NCI-H187 (cell line): Measurements from ENCODE around the gene CD52.
"Not testable (repeated sequence)": the region's sequence is repeated elsewhere in the genome, so short reads cannot be mapped to it uniquely, and the experiment has no call there.

Experiments used
- DNase-seq, 2 experiments: peaks; one replicate each; lab custom pipeline; 2025; lab: John Stamatoyannopoulos, UW

The CD52 gene

DNA sequence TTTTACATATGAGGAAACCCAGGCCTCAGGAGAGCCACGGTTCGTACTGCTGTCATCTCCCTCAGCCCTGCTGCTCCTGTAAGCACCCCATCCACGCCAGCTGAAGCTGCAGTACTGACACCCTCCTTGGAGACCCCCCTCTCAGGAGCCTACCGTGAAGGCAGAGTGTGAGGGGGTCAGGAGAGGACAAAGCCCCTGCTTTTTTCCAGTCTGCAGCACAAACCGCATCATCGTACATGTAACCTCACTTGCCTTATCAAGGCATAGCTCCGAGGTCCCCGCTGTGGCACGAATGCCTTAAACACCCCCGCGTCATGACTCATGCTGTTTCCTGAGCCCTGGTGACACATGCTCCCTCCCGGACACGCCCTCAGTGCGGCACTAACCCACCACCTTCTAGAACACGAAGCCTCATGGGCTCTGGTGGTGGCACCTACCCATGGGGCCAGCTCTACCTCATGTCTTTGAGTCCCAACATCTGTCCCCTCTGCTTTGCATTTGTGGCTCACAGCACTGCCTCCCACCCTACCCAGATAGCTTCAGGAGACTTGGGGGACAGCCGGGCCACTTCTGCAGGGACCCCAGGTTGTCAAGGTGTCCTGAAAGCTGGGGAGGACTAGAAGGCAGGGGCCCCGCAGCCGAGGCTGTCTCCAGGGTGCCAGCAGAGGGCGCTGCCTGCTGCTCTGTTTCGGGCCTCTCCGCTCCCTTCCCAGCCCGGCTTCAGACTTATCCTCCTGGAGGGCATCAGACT is 33.0 kb upstream of the CD52 start:
- DNase-seq: no peak

DNA sequence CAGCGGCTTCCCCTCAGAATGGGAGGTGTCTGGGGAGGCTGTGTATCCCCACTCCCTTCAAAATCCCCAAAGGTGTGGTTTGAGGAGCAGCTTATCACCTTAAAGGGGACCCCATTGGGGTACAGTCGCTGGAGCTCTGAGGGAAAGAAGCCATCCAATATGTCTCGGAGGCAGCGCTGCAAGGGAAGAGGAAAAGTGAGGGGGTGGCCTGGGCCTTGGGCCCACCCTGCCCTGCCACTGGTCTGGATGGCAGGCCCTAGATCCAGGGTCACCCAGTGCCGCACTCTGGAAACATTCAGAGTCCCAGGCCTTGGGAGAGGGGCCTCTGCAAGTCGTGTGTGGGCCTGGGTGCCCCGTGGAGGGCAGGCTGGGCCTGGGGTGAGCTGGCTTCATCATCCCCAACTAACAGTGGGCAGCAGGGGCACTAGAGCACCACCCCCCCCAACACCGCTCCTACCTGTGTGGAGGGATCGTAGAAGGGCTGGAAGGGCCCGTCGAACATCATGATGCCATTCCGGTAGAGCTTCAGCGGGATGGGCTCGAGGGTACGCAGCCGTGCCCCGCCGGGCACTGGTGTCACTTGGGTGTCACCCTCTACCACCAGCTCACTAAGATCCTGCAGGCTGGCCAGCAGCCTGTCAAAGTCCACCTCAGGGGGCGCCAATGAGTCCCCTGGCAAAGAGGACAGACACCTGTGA is 32.2 kb upstream of the CD52 start:
- DNase-seq: no peak

DNA sequence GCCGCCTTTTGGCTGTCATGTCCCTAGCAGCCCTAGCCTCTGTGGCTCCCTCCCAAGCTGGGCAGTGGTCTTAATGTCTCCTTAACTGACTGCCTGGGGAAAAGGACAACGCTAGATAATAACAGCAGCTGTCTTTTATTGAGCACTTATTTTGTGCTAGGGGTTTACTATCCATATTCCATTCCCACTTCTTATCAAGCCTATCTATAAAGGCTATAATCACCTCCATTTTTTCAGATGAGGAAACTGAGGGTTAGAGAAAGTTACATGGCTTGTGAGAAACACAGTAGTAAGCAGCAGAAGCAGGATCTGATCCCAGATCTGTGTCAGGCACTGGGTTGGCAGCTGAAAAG is 31.7 kb upstream of the CD52 start:
- DNase-seq: no peak

DNA sequence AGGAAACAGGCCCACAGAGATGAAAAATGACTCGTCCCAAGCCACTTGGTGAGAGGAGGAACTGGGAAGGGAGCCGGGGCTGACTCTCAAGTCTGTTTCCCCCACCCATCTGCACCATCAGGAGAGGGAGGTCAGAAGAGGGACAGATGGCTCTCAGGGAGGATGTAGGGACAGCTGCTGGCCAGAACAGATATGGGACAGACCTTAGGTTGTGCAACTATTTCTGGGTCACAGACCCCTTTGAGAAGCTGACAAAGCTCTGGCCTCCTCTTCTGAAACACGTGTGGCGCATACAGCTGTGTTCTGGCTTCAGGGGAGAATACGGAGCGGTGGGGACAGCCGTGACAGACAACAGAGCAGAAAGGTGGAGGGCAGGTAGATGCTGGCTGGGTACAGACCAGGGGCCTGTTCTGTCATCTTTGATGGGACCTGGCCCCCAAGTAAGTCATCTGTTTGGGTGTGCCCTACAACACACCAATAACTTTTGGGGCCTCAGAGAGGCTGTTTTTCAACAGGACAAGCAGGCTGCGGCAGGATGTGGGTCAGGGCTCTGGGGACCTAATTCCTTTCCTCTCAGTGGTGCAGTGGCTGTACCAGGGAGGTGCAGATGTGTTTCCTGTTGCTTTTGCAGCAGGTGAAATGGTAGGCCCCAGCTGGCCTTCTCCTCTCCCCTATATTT is 30.6 kb upstream of the CD52 start:
- no peak for DNase-seq

DNA sequence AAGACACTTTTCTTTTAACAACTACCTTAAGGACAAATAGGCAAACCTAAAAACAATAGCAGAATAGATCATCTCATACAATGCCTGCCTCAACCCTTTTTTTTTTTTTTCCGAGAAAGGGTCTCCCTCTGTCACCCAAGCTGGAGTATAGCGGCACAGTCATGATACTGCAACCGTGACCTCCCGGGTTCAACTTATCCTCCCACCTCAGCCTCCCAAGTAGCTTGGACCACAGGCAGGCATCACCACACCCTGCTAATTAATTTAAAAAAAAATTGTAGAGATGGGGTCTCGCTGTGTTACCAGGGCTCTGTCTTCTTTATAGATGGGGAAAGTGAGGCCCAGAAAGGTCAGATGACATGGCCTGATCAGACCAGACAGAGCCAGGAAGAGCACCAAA is 29.9 kb upstream of the CD52 start:
- no peak for DNase-seq

DNA sequence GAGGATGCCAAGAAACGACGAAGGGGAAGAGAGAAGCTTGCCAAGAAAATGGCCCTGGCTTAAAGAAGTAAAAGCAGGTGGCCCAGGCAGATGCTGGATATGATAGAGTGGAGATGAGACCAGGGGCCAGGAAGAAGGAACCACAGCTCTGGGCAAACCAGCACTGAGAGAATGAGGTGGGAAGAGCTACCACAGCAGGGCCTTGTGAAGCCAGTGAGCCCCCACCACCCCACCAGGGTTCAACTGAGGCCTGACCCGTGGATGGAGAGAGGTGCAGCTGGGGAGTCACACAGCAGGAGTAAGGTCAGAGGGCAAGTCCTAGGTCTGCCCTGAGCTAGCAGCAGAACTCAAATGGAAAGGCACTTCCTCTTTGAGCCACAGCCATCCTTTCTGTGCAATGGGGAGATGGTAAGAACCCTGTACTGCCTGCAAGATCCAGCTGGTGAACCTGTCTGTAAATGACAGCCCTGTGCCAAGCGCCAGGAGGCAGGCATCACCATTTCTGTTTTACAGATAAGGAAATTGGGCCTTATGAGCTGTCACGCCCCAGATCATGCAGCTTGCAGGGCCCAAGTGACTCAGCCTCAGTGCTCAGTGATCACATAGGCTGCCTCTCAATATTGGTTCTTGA is 29.3 kb upstream of the CD52 start:
- no peak for DNase-seq

DNA sequence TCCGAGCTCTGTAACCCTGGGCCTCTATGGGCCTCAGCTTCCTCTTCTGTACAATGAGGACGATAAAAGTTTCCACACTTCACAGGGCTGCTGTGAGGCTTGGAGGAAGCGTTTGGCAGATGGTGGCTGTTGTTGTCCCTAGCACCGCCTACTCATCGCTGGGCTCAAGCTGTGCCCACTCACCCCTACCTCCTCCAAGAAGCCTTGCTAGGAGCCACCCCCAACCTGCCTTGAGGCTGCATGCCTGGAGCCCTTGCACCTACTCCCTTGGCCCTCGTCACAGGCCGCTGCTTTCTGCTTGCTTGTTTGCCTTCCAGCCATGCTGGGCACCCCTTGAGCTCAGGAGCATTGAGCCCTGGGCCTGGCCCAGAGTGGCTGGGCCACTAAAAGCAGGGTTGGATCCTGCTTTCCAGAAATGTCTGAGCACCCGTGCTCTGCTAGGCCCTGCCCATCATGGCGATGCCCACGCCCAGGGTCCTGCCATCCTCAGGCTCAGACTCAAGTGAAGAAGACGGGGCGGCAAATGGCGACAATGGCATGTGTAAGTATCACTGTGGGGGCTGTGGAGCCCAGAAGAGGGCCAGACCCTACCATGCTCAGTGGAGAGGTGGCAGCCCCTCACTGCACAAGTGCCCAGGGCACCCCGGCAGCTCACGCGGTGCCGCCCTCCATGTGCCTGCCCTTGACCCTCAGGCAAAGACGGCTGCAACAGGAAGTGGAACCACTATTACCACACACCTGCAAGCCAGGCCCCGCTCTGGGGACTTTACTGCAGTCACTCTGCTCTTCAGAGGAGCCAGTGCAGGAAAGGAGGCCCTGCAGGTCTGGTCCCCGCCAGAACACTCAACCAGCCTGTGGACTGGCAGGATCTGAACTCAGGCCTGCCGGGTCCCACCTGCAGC is 28.3 kb upstream of the CD52 start:
- no peak for DNase-seq

DNA sequence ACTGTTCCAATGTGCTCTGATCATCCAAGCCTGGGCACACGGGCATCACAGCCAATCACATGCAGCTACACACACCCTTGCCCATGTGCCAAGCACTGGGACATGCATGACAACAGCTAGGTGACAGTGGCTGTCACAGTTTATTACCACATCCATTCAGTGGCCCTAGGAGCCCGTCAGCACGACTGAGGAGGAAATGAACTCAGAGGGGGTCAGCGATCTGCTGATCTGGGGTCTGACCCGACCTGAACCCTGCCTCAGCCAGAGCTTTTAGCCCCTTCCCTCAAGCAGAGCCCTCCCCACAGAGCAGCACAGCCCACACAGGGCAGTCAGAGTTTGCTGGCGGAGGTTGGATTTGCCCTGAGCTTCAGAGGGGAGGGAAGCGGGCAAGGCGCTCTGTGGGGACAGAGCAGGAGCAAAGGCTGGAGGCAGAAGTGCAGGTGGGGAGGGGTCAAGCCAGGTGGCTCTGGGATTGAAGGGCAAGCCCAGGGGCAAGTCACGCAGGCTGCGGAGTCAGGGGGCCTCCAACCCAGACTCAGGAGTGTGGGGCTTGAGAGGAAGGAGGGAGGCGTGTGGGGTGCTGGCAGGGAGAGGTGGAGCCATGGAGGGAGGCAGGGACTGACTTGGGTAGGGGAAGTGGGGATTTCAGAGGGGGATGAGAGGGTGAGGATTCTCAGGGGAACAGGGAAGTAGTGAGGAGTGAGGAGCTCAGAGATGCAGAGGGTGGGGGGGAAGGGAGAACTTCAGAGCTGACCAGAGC is 27.5 kb upstream of the CD52 start:
- DNase-seq: no peak

DNA sequence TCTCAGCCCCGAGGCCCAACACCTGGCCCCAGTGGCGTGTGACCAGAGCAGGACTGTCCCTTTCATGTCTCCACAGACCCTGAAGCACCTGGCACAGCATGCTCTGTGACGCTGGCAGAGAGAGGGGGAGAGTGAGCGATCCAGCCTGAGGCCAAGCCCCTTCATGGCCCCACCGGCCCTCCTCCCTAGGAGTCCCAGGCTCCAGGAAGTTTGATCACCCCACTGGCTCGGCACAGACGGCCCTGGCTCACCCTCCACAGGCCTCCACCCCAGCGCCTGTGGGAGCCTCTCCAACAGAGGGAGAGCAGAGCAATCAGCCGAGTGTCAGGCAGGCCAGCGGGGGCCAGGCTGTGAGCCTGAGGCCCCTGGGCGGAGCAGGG is 26.9 kb upstream of the CD52 start:
- DNase-seq: no peak

DNA sequence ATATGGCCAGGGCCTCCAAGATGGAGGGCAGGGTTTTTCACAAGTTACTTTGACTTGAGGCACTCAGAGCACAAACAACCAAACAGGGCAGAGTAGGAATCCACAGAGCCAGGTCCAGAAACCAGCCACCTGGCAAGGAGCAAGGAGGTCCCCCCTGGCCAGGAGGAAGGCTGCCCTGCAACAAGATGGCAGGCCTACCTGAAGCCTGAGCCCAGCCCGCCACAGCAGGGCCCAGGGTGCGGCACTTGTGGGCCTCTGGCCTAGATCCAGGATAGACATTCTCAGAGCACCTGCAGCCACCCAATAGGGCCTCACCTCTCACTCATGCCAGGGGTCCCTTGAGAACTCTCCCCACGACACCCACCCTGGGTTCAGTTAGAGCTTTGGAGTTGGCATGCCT is 26.3 kb upstream of the CD52 start:
- no peak for DNase-seq

DNA sequence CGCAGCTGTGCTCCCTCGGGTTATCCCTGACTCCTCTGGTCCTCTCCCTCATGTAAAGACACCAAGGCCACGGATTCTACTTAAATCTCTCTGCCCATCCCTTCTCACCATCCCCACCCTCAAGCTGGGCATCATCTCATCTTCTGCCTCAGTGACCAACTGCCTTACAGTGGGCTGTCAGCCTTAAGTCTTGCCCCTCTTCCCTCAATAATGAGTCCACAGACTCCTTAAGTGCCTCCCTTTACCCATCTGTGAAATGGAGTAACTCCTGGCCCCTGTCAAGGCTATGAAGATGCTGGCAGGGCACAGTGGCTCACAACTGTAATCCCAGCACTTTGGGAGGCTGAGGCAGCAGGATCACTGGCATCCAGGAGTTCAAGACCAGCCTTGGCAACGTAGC is 25.8 kb upstream of the CD52 start:
- DNase-seq: no peak

DNA sequence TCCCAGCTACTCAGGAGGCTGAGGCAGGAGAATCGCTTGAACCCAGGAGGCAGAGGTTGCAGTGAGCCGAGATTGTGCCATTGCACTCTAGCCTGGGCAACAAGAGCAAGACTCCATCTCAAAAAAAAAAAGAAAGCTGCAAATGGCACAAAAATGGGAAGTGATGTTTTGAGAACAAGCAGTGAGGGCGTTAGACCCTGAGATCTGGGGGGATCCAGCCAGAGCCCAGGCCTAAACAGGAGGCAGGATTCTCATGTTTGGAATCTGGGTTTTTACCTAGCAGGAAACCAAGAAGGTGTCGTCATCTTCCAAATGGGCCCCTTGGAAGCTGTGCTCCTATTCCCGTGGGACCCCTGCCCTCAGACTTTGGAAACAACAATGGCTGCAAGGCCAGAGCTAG is 25.0 kb upstream of the CD52 start:
- DNase-seq: not testable (repeated sequence)

DNA sequence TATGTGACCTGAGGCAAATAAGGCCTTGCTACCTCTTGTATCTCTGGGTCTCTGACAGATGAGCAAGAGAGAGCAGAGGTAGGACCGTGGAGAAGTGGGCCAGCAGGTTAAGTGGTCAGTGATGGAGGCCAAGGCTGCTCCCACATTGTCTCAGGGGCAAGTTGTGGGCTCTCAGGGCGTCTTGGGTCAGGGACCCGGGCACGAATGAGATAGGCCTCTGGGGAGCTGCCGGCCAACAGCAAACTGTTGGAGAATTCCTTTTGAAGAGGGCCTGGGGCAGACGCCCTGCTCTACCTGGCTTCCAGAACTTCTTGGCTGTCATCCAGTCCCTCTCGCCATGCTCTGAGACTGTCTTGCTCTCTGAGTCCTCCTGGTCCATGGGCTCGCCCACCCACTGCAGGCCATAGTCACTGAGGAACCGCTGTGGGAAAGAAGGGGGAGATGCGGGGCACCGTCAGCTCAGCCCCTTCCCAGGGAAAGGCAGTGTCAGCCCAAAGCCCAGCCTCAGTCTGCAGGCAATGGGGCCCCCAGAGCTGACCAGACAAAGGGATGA is 23.8 kb upstream of the CD52 start:
- DNase-seq: no peak

DNA sequence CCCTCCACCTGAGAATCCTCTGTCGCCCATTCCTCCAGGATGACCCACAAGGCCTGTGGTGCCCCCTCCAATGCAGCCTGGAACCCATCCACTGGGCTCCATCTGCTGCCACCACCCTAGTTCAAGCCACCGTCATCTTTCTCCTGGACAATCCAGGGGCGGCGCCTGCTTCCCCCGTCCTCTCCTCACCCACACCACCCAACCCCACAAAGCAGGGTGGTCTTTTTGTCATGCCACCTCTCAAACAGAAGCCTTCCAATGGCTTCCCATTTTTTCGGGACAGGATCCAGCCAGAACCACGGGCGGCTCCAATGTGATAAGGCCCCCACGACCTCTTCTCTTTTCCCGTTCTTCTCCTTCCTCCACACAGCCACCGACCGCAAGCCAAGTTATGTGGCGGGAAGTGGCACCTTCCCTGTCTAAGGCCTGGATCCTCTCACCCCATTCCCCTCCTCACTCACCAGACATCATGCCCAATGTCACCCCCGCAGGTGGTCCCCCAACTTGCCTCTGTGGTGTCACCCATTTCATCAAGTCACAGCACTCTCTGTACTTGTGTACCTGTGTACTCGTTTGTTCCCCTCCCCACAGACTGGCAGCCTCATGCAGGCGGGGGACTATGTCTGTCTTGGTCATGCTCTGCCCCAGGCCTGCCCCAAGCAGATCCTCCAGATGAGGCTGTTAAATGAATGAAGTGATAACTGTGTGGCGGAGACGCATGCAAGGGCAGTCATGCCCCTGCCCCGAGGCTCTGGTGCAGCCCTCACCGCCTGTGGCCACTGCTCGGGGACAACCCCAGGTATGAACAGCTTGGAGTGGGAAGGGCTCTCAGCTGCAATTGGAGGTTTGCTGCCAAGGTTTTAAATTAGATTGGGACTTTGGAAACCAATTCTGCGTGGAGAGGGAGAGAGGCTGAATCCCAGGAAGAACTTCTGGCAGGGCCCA is 22.3 kb upstream of the CD52 start:
- DNase-seq: no peak

DNA sequence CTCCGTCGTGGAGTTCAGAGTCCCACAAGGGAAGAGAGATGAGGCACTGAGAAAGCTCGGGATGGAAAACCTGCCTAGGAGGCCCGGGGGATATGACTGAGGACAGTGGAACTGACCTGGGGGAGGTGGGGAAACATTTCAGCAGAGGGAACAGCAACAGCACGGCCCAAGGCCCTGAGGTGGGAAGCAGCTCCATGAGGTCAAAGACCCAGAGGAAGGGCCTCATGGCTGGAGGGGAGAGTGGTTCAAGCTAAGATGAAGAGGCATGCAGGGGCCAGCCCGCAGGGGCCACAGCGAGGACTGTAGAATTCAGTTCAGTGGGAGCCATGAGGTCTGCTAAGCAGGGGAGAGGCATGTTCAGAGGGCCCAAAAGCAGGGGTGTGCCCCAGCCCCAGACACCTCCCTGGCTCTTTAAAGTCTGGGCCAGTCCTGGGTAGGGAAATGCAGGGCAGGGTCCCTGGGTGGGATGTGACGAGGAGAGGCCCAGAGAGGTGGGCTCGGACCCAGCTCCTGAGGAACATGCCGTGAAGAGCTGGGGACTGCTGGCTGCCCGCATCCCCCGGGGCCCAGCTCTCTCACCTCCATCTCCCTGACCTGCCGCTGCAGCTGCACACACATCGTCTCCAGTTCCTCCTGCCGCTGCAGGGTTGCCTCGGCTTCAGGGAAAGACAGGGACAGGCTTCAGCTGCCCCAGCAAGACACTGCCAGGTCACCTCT is 21.3 kb upstream of the CD52 start:
- no peak for DNase-seq

DNA sequence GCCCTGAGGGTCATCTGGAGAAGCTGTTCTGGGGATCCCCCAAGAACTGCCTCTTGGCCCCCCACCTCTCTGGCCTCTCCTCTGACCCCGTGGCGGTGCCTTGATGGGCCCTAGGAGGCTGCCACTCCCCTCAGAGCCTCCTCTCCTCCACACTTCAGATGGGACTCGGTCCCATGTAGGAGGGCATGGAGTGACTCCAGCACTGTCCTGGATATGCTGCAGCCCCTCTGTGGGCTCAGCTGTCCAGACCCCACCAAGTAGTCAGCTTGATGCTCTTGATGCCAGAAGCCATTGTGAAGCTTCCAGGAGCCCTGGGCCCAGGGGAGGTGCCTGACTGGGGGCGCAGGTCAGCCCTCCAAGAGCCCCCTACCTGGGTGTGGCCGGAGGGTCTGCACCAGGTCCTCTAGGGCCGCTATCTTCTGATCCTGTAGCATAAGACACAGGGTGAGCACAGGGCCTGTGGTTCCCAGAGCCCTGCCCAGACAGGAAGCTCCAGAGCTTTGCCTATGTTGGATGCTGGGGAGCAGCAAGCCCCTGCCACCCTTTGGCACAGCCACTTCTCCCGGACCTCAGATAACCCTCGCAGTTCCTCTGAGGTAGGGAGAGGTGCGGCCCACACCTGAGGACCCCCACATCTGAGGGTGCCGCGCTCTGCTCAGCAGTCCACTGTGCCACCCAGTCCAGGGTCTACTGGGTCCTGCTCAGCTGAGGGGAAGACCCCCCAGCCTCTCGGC is 20.5 kb upstream of the CD52 start:
- no peak for DNase-seq

DNA sequence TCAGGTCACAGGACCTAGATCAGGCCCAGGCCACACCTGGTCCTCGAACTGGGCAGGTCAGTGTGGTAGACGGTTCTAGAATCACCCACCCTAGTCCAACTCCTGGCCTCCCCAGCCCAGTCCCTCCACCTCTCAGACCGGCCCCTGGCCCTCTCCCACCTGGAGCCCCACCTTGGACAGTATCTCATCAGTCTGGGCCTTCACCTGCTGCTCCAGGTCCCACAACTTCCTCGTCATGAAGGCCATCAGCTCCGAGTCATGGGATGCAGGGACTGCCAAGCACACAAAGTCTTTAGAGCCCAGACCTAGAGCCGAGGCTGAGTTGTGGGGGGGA is 20.0 kb upstream of the CD52 start:
- no peak for DNase-seq

DNA sequence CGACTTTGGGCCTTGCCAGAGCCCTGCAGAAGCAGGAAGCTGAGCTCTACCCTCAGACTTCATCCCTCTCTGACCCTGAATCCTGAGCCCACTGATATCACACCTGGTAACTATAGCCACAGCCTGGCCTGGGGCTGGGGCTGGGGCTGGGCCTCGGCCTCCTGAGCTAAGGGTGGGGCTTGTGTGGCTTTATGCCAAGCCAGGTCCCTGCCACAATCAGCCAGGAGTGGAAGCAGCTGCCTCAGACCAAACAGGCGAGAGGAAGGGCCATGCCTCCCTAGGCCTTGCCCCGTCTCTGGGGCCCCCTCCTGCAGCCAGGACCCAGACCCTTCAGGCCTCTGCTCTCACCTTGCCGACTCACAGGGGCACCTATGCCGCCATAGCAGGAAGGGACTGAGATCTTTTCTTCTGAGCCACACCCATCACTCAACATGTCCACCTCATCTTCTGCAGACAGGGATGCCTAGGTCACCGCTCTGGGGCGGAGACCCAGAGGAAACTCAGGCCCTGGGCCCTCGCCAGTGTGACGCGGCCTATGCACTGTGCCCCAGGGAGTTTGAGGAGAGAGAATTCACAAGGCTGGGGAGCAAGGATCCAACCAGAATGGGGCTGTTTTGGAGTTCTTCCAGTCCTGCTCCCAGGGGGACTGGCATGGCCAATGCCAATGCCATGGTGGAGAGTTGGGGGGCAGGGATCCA is 17.0 kb upstream of the CD52 start:
- no peak for DNase-seq
